Gastrocnemius medialis (tissue), 4 donors: Measurements from ENCODE around the gene DYSF. TPM values are rescaled to one million over a fixed set of nuclear protein-coding genes. Genes with fewer than 3 reads are reported as not detected.
A peak's percentile ranks its signal among the peaks of the same experiment; 100 is the strongest.

Experiments used
- ATAC-seq, 2 donors: fragments of 150-250 bp; one replicate each; pipeline ENCODE4 v1.9.1; 2016
- DNase-seq, 2 donors: peaks; one replicate each; pipeline ENCODE4 v3.0.0-alpha.2; 2019
- H3K27ac ChIP-seq, 4 donors: fragments of 200-600 bp; sonication (generic); 1 replicate in 1 of 4; 2 replicates in 3 of 4; pipeline ENCODE4 v1.5.1; 2016 to 2018; ENCODE audit warnings: mild to moderate bottlenecking in 2 of 4, moderate library complexity in 1 of 4
- H3K27me3 ChIP-seq, 3 donors: fragments of 200-600 bp; sonication (generic) in 2 of 3; 1 replicate in 1 of 3; 2 replicates in 2 of 3; pipeline versions ENCODE4 v1.5.1 to v1.6.0; 2016 to 2019; ENCODE audit warnings: mild to moderate bottlenecking in 1 of 3, moderate library complexity in 1 of 3
- H3K36me3 ChIP-seq, 2 donors: fragments of 200-600 bp; sonication (generic) in 1 of 2; one replicate each; pipeline ENCODE4 v1.5.1; 2017 to 2018
- H3K4me1 ChIP-seq, 2 donors: fragments of 200-600 bp; sonication (generic) in 1 of 2; one replicate each; pipeline ENCODE4 v1.5.1; 2016 to 2017; ENCODE audit warnings: mild to moderate bottlenecking in 2 of 2
- H3K4me3 ChIP-seq, 4 donors: fragments of 200-600 bp; sonication (generic) in 3 of 4; 1 replicate in 1 of 4; 2 replicates in 3 of 4; pipeline ENCODE4 v1.5.1; 2016 to 2019; ENCODE audit warnings: mild to moderate bottlenecking in 2 of 4
- H3K9me3 ChIP-seq, 3 donors: fragments of 200-600 bp; sonication (generic) in 2 of 3; 1 replicate in 1 of 3; 2 replicates in 2 of 3; pipeline ENCODE4 v1.5.1; 2016 to 2019
- CTCF ChIP-seq, 5 experiments: fragments of 450-650 bp in 3 of 5; fragments of 200-600 bp in 2 of 5; sonication (generic) in 2 of 5; IDR thresholded peaks in 4 of 5; conservative IDR thresholded peaks in 1 of 5; 1 replicate in 4 of 5; 2 replicates in 1 of 5; pipeline ENCODE4 v1.5.1; 2016 to 2019; ENCODE audit warnings: antibody characterized with exemption in 5 of 5, mild to moderate bottlenecking in 3 of 5, moderate library complexity in 3 of 5
- POLR2A ChIP-seq, 2 donors: fragments of 450-650 bp; IDR thresholded peaks; one replicate each; pipeline ENCODE4 v1.6.1; 2017; ENCODE audit warnings: antibody characterized with exemption in 2 of 2, mild to moderate bottlenecking in 2 of 2, moderate library complexity in 2 of 2
- in situ Hi-C, 4 donors: fragments of 200-750 bp; cut with MboI; loops; one replicate each; pipeline versions ENCODE4 v1.15.0 to v1.8.0; 2017; ENCODE audit warnings: low sequenced_read_pairs in 4 of 4
- intact Hi-C: fragments of 100-400 bp; cut with DNase I; formaldehyde crosslinking; loops from one replicate; pipeline ENCODE4 v1.15.1; 2023; ENCODE audit warnings: low total_unique reads
- total RNA-seq, 4 donors: library from RNA; depleted of rRNA; stranded (reverse); fragments of >200 nt; gene quantifications; one replicate each; pipeline versions ENCODE4 v1.1.0 to v1.2.3, GENCODE V29; 2016

The DYSF gene
- total RNA-seq, 4 donors from 2014 or later, result 40.7 to 267 (median 153) TPM

- Histone ChIP-seq H3K27ac (no peak overlapping the region), H3K36me3 (peaks cover 0 to 58% of the 10 kb centered on the region in 2 donors), H3K27me3 (no peaks in the 10 kb centered on the region), H3K9me3 (no peaks in the 10 kb centered on the region), H3K4me1 (peaks cover 5 to 12% of the 10 kb centered on the region in 2 donors), H3K4me3 (no peak overlapping the region)
- intact Hi-C loops (no loop called here), in situ Hi-C loops (no loop called here)
- no peak for DNase-seq
- no peak for ATAC-seq
- no peak for TF ChIP-seq POLR2A (IDR thresholded peaks at IDR 0.05)
- no peak for TF ChIP-seq CTCF (IDR thresholded peaks at IDR 0.05 in 4 of 5, conservative IDR thresholded peaks at IDR 0.05 in 1 of 5)
These were observed 208.4 kb downstream of the DYSF start for GRCh38 chr2:71661782-71662181.

- TF ChIP-seq CTCF (IDR thresholded peaks at IDR 0.05 in 4 of 5, conservative IDR thresholded peaks at IDR 0.05 in 1 of 5), result no peak
- TF ChIP-seq POLR2A (IDR thresholded peaks at IDR 0.05), result no peak
These were observed 209.5 kb downstream of the DYSF start for GRCh38 chr2:71662665-71663394.

GRCh38 chr2:71664161-71664560, 210.8 kb downstream of the DYSF start:
- no peak for ATAC-seq
- intact Hi-C loops, result no loop called here
- H3K4me1 ChIP-seq, result peaks cover 8 to 14% of the 10 kb centered on the region in 2 donors
- no peaks in the 10 kb centered on the region for H3K27me3 ChIP-seq
- TF ChIP-seq CTCF (IDR thresholded peaks at IDR 0.05 in 4 of 5, conservative IDR thresholded peaks at IDR 0.05 in 1 of 5), result no peak
- no peak for TF ChIP-seq POLR2A (IDR thresholded peaks at IDR 0.05)
- H3K4me3 ChIP-seq, result no peak overlapping the region
- DNase-seq, result peak in 1 of 2 donors; percentile 8
- H3K27ac ChIP-seq, result peak overlapping the region in 1 of 4 donors; percentile 74
- in situ Hi-C loops, result no loop called here
- H3K9me3 ChIP-seq, result no peaks in the 10 kb centered on the region
- peaks cover 0 to 57% of the 10 kb centered on the region in 2 donors for H3K36me3 ChIP-seq

More at GRCh38 chr2:71662665-71663394, 209.5 kb downstream of the DYSF start:
- no peak for ATAC-seq
- Histone ChIP-seq H3K27me3 (no peaks in the 10 kb centered on the region), H3K36me3 (peaks cover 0 to 59% of the 10 kb centered on the region in 2 donors), H3K4me3 (no peak overlapping the region), H3K4me1 (peaks cover 5 to 12% of the 10 kb centered on the region in 2 donors), H3K9me3 (no peaks in the 10 kb centered on the region), H3K27ac (no peak overlapping the region)
- in situ Hi-C loops, result no loop called here
- intact Hi-C loops, result no loop called here
- DNase-seq, result no peak

GRCh38 chr2:71665168-71666093, 212.1 kb downstream of the DYSF start:
- in situ Hi-C loops, result no loop called here

More at GRCh38 chr2:71665168-71666093, 212.1 kb downstream of the DYSF start:
- H3K27ac ChIP-seq, result peak overlapping the region; percentile 41 to 74 (median 69)
- TF ChIP-seq CTCF (IDR thresholded peaks at IDR 0.05 in 4 of 5, conservative IDR thresholded peaks at IDR 0.05 in 1 of 5), result no peak
- no peak for TF ChIP-seq POLR2A (IDR thresholded peaks at IDR 0.05)
- intact Hi-C loops, result no loop called here
- peak; percentile 90 to 93 for ATAC-seq
- no peaks in the 10 kb centered on the region for H3K9me3 ChIP-seq
- peak; percentile 69 to 89 for DNase-seq
- H3K27me3 ChIP-seq, result no peaks in the 10 kb centered on the region
- no peak overlapping the region for H3K4me3 ChIP-seq
- peaks cover 0 to 61% of the 10 kb centered on the region in 2 donors for H3K36me3 ChIP-seq
- H3K4me1 ChIP-seq, result peaks cover 13 to 23% of the 10 kb centered on the region in 2 donors
